Measurements from ENCODE around the gene PGC.

PGC gene

GRCh38 chr6:41746107-41746506 is 1.1 kb downstream of the PGC start:
- FAIRE-seq (no peak), DNase-seq (ENCODE audit: low spot score) (no peak)

- no peak for FAIRE-seq
- no peak for DNase-seq (ENCODE audit: low spot score)
These were observed 2.9 kb downstream of the PGC start for GRCh38 chr6:41744236-41744787.

GRCh38 chr6:41743406-41744235 is 3.6 kb downstream of the PGC start:
- DNase-seq (ENCODE audit: low spot score) (no peak), FAIRE-seq (no peak)

GRCh38 chr6:41741625-41742490 is 5.3 kb downstream of the PGC start:
- DNase-seq (ENCODE audit: low spot score) (no peak), FAIRE-seq (no peak)

- DNase-seq (ENCODE audit: low spot score) = no peak
- FAIRE-seq = no peak
These were observed 6.6 kb downstream of the PGC start for GRCh38 chr6:41740366-41741162.

GRCh38 chr6:41739041-41739440 is 8.2 kb downstream of the PGC start:
- no peak for DNase-seq (ENCODE audit: low spot score)
- no peak for FAIRE-seq

GRCh38 chr6:41737591-41738130 is 9.5 kb downstream of the PGC start:
- no peak for DNase-seq (ENCODE audit: low spot score)
- no peak for FAIRE-seq

- FAIRE-seq (no peak), DNase-seq (ENCODE audit: low spot score) (no peak)
These were observed 10.2 kb downstream of the PGC start for GRCh38 chr6:41736800-41737555.

- DNase-seq (ENCODE audit: low spot score) (no peak), FAIRE-seq (no peak)
These were observed 10.9 kb downstream of the PGC start for GRCh38 chr6:41736186-41736733.

- DNase-seq (ENCODE audit: low spot score) (peak; percentile 57), FAIRE-seq (no peak)
These were observed 11.6 kb downstream of the PGC start, which contains the start of gene TFEB for GRCh38 chr6:41735427-41736185. TFEB (minus strand) TSS chr6:41735608; CDS start chr6:41691213, 44,395 bp downstream.

- DNase-seq (ENCODE audit: low spot score) (peak; percentile 21), FAIRE-seq (no peak)
These were observed 12.4 kb downstream of the PGC start for GRCh38 chr6:41734666-41735426.

- FAIRE-seq = peak; percentile 2
- DNase-seq (ENCODE audit: low spot score) = peak; percentile 53
These were observed 13.2 kb downstream of the PGC start for GRCh38 chr6:41733707-41734665.

GRCh38 chr6:41733360-41733706 is 13.9 kb downstream of the PGC start:
- no peak for FAIRE-seq
- no peak for DNase-seq (ENCODE audit: low spot score)

- DNase-seq (ENCODE audit: low spot score) (peak; percentile 40), FAIRE-seq (no peak)
These were observed 14.4 kb downstream of the PGC start for GRCh38 chr6:41732591-41733359.

GRCh38 chr6:41732149-41732548 is 15.0 kb downstream of the PGC start:
- FAIRE-seq (no peak), DNase-seq (ENCODE audit: low spot score) (no peak)

GRCh38 chr6:41731561-41732086 is 15.6 kb downstream of the PGC start:
- no peak for DNase-seq (ENCODE audit: low spot score)
- FAIRE-seq = no peak

Measured in RCC 7860 (cell line).